Stimulated activated CD4-positive, alpha-beta T cell treated with anti-CD3 and anti-CD28 coated beads, Interleukin-4, amount 100 ng/mL, for 24 hours (primary cell): Measurements from ENCODE around the gene CD48.
"Not testable (repeated sequence)": the region's sequence is repeated elsewhere in the genome, so short reads cannot be mapped to it uniquely, and the experiment has no call there.

Experiments
- DNase-seq: peaks from one replicate; pipeline ENCODE4 v3.0.0-alpha.2; 2020

CD48 gene

GRCh38 chr1:160712525-160713080, 981 bp upstream of the CD48 start:
- DNase-seq: peak; percentile 57

DNA sequence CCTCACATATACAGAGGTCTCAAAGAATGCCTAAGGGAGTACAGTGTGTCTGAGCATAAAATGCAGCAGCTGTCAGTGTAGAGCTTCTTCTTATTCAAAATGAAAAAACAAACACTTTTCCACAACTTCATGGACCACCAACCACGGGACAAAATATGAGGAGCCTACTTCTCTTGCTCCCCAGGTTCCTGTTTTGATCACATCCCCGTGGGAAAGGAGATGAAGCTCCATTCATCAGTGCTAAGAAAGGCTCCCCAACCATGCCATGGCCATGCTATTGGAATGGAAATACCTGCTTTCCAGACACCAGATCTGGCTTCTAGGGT, 383 bp downstream of the CD48 start:
- DNase-seq: no peak

- no peak for DNase-seq
Measured at GRCh38 chr1:160710517-160711252, 937 bp downstream of the CD48 start.

DNA sequence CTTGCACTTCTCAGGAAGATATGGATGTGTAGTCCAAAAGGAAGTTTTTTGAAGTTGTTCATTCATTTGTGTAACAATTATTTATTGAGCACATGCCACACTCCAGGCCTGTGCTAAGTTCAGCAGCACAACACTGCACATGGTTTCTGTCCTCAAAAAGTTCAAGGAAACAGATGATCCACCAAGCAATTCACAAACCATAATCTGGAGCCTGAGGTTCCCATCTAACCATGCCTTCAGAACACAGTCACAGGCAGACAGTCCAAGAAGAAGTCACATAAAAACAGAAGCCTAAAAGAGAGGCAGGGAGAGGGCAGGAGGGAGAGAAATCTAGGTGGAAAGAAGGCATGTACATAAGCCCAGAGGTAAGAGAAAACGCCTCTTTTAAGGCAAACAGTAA, 1.9 kb downstream of the CD48 start:
- no peak for DNase-seq

GRCh38 chr1:160708801-160709200, 2.8 kb downstream of the CD48 start:
- peak; percentile 38 for DNase-seq

GRCh38 chr1:160708118-160708517, 3.5 kb downstream of the CD48 start:
- DNase-seq: no peak

GRCh38 chr1:160707236-160708064, 4.2 kb downstream of the CD48 start:
- no peak for DNase-seq

GRCh38 chr1:160706526-160707235, 4.9 kb downstream of the CD48 start:
- DNase-seq: no peak

DNA sequence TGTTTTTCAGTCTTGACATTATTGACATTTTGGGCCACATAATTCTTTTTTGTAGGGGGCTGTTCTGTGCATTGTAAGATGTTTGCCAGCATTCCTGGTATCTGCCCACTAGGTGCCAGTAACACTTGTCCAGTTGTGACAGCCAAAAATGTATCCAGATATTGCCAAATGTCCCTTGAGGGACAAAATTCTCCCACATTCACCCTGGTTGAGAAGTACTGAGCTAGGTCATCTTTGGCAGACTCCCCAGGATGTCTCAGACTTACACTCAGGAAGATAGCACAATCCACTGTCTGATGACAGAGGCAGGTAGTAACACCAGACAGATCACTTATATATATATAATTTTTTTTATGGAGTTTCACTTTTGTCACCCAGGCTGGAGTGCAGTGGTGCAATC, 5.9 kb downstream of the CD48 start:
- no peak for DNase-seq

- not testable (repeated sequence) for DNase-seq
Measured at GRCh38 chr1:160705212-160705621, 6.4 kb downstream of the CD48 start.

GRCh38 chr1:160704250-160704649, 7.4 kb downstream of the CD48 start:
- DNase-seq: no peak

- DNase-seq: no peak
Measured at GRCh38 chr1:160702100-160702499, 9.5 kb downstream of the CD48 start.

GRCh38 chr1:160692390-160692789, 19.2 kb downstream of the CD48 start:
- not testable (repeated sequence) for DNase-seq

- DNase-seq: no peak
Measured at GRCh38 chr1:160685266-160685665, 26.4 kb downstream of the CD48 start.

DNA sequence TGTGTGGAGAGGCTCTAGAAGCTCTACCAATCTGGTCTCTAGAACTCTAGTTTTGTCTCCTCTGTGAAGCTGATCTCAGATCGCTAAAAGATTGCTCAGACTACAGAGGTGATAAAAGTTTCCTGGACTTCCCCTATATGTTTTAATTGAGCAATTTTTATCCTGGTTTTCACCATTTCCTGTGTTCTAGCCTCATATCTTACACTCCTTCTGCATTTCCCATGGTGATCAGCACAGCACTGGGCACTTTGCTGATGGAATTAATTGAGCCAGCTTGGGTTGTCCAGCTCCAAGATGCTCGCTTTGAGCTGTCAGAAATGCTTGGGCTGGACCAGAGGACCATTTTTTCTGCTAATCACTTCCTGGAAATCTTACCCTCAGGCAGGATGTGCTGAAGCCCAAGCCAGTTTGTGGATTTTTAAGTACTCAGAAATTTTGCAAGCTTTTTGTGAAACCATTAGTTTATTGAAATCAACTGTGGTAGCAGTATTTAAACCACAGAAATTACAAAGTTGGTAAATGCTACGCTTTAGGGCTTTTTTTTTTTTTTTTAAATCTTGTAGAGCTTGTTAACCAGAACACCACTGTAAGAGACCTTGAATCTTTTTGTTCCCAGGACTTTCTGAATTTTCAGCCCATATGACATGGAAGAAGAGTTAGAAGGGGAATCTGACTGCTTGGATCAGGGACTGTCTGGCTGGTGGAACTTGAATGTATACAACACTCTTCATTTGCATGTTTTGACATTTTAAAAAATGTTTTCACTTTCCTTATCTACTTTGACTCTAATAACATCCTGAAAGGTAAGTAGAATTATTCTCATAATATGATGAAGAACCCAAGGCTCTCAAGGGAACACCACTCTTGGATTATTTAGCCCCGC, 28.4 kb downstream of the CD48 start:
- no peak for DNase-seq

- DNase-seq: no peak
Measured at GRCh38 chr1:160681891-160682140, 29.8 kb downstream of the CD48 start.

GRCh38 chr1:160681066-160681890, 30.3 kb downstream of the CD48 start:
- peak; percentile 88 for DNase-seq

GRCh38 chr1:160680399-160680798, 31.2 kb downstream of the CD48 start:
- DNase-seq: no peak

DNA sequence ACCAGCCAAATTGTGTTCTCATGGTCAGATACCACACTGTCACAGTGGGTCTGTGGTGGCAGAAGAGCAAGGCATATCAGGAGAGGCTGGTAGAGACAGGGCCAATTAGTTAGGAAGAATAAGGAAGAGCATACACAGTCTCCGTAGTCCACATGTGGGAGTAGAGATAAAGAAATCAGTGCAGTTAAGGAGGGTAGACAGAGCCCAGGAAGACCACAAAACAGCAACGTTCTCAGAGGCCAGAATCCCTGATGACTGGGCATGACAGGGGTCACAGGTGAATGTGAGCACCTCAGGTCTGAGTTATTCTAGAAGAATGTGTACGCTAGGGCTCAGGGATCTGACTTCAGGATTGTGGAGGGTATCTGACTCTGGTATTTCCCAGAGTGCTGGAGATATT, 31.7 kb downstream of the CD48 start:
- DNase-seq: no peak

DNA sequence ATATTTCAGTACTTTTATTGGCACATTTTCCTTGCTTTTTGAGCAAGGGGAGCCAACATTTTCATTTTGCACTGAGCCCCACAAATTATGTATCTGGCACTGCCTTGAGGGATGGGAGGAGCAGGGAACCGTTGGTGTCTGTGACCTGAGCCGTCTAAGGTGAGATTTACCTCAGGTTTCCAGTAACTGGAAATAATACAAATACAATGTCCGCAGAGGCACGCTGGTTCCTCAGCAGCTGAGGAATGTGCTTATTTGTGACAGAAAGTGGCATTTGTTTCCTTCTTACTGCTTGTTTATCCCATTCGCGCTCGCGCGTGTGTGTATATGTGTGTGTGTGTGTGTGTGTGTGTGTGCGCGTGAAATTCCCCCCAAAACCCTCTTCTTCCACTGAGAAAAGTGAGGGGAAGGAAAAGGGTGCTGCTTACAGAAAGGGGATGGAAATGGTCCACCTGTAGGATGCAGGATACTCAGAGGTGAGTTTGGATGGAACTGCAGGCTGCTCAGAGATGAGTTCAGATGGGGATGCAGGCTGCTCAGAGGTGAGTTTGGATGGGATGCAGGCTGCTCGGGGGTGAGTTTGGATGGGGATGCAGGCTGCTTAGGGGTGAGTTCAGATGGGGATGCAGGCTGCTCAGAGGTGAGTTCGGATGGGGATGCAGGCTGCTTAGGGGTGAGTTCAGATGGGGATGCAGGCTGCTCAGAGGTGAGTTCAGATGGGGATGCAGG, 34.6 kb downstream of the CD48 start:
- DNase-seq: no peak
